ENCODE results near the gene RBSN.
A peak's percentile ranks its signal among the peaks of the same experiment; 100 is the strongest.

The RBSN gene

DNA sequence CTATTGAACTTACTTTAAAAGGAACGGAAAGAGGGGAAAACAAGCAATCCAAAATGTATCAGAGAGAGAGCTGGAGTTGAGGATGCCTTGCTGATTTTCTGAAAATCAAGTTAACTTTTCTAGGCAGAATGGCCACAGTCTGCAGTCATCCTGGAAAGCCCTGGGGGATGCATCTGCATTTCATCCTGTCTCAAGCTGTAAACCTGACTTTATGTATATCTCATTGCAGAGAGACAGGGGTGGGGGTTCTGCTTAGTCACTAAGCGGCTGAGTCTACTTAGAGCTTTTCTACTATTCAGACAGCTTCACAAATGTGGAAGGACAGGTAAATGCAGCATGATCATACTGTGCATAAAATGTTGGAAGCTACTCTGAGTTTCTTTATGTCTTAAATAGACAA lies 75.2 kb downstream of the RBSN start:
- Histone ChIP-seq H3K27me3 (ENCODE audit: insufficient read depth, low read length) (no peaks in the 10 kb centered on the region), H2BK12ac (ENCODE audit: low read length) (no peak overlapping the region), H2AFZ (ENCODE audit: insufficient read depth, low read length, poor library complexity) (no peak overlapping the region), H2BK120ac (ENCODE audit: insufficient read depth, low read length, poor library complexity) (no peak overlapping the region), H3K23ac (ENCODE audit: low read length) (no peak overlapping the region), H4K12ac (ENCODE audit: low read depth, low read length) (no peak overlapping the region), H3K4me2 (ENCODE audit: low read length) (no peak overlapping the region), H3K4me3 (ENCODE audit: low read depth, low read length) (no peak overlapping the region), H3K9me3 (ENCODE audit: insufficient read depth, low read depth, low read length) (no peaks in the 10 kb centered on the region), H2AK5ac (ENCODE audit: low read length) (no peak overlapping the region), H4K91ac (ENCODE audit: low read depth, low read length) (no peak overlapping the region), H3K79me2 (ENCODE audit: control insufficient read depth, insufficient read depth, low read length, poor library complexity) (no peaks in the 10 kb centered on the region), H3K18ac (ENCODE audit: low read length) (no peak overlapping the region), H3K14ac (ENCODE audit: low read length) (no peak overlapping the region), H3K4me1 (ENCODE audit: control insufficient read depth in 1 of 2, insufficient read depth in 2 of 2, low read length in 2 of 2) (peaks cover 10 to 17% of the 10 kb centered on the region in 2 experiments), H3K27ac (ENCODE audit: low read depth, low read length) (peak overlapping the region; percentile 55), H3K36me3 (ENCODE audit: control insufficient read depth in 1 of 2, insufficient read depth in 2 of 2, low read length in 2 of 2) (peaks cover 20 to 35% of the 10 kb centered on the region in 2 experiments), H2BK5ac (ENCODE audit: low read depth, low read length, poor library complexity) (no peak overlapping the region), H3K4ac (ENCODE audit: low read depth, low read length) (no peak overlapping the region), H3K79me1 (ENCODE audit: low read length) (no peaks in the 10 kb centered on the region), H3K9ac (ENCODE audit: low read length) (no peak overlapping the region), H4K8ac (ENCODE audit: low read depth, low read length) (no peak overlapping the region)
- no CpG with 5 or more reads among the region's 2 CpGs for WGBS (ENCODE audit: extremely low coverage, insufficient coverage, insufficient read length)
- no peak for DNase-seq

DNA sequence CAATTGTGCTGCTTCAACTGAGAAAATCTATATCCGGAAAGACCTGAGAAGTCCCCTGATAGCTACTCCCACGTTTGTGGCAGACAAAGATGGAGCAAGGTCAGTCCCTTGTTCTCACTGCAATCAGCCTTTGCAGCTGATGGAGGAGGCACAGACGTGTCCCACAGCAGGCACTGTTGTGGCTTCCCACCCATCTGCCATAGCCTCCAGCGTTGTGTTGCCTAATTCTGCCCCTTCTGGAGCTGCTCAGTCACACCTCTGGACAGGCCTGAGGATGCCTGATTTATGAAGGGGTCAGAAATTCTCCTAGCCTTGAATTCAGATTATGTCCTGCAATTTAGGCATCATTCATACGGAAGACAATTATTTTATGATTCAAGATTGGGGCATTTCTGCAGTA lies 75.7 kb downstream of the RBSN start:
- Histone ChIP-seq H3K18ac (ENCODE audit: low read length) (no peak overlapping the region), H3K36me3 (ENCODE audit: control insufficient read depth in 1 of 2, insufficient read depth in 2 of 2, low read length in 2 of 2) (peaks cover 20 to 34% of the 10 kb centered on the region in 2 experiments), H2BK5ac (ENCODE audit: low read depth, low read length, poor library complexity) (no peak overlapping the region), H3K79me2 (ENCODE audit: control insufficient read depth, insufficient read depth, low read length, poor library complexity) (no peaks in the 10 kb centered on the region), H3K4me3 (ENCODE audit: low read depth, low read length) (no peak overlapping the region), H4K91ac (ENCODE audit: low read depth, low read length) (no peak overlapping the region), H3K9me3 (ENCODE audit: insufficient read depth, low read depth, low read length) (no peaks in the 10 kb centered on the region), H3K79me1 (ENCODE audit: low read length) (no peaks in the 10 kb centered on the region), H2BK120ac (ENCODE audit: insufficient read depth, low read length, poor library complexity) (peak overlapping the region; percentile 4), H3K27me3 (ENCODE audit: insufficient read depth, low read length) (no peaks in the 10 kb centered on the region), H3K14ac (ENCODE audit: low read length) (no peak overlapping the region), H2BK12ac (ENCODE audit: low read length) (no peak overlapping the region), H3K9ac (ENCODE audit: low read length) (no peak overlapping the region), H3K4ac (ENCODE audit: low read depth, low read length) (no peak overlapping the region), H4K8ac (ENCODE audit: low read depth, low read length) (no peak overlapping the region), H3K4me2 (ENCODE audit: low read length) (no peak overlapping the region), H4K12ac (ENCODE audit: low read depth, low read length) (no peak overlapping the region), H3K4me1 (ENCODE audit: control insufficient read depth in 1 of 2, insufficient read depth in 2 of 2, low read length in 2 of 2) (peaks cover 10 to 17% of the 10 kb centered on the region in 2 experiments), H3K27ac (ENCODE audit: low read depth, low read length) (peak overlapping the region; percentile 4), H2AK5ac (ENCODE audit: low read length) (no peak overlapping the region), H2AFZ (ENCODE audit: insufficient read depth, low read length, poor library complexity) (no peak overlapping the region), H3K23ac (ENCODE audit: low read length) (no peak overlapping the region)
- WGBS (ENCODE audit: extremely low coverage, insufficient coverage, insufficient read length) = no CpG with 5 or more reads among the region's 5 CpGs
- no peak for DNase-seq

All from trophoblast cell (in vitro differentiated cells and primary cell).